OCI-LY1 (cell line): ENCODE data around the gene COL23A1.

Source experiments
- H2AFZ ChIP-seq: fragments of 200-600 bp; sonication (generic), shearing (Covaris generic); 2 replicates; pipeline ENCODE4 v1.6.0; 2014; ENCODE audit warnings: antibody characterized with exemption, mild to moderate bottlenecking, low read length
- H3F3A ChIP-seq: fragments of 200-600 bp; sonication (generic), shearing (Covaris generic); 2 replicates; pipeline ENCODE4 v1.6.0; 2014; ENCODE audit warnings: mild to moderate bottlenecking, antibody characterized with exemption, low read length, moderate library complexity; ENCODE audit not compliant: insufficient read depth
- H3K27ac ChIP-seq: fragments of 200-600 bp; sonication (generic); 2 replicates; pipeline ENCODE4 v1.5.1; 2014; ENCODE audit warnings: low read length, mixed run types, mild to moderate bottlenecking, low read depth; ENCODE audit not compliant: poor library complexity, severe bottlenecking
- H3K27me3 ChIP-seq: fragments of 200-600 bp; sonication (generic); 2 replicates; pipeline ENCODE4 v1.6.0; 2014; ENCODE audit warnings: antibody characterized with exemption, mild to moderate bottlenecking, low read length, moderate library complexity; ENCODE audit not compliant: insufficient read depth
- H3K36me3 ChIP-seq: fragments of 200-600 bp; sonication (generic); 2 replicates; pipeline ENCODE4 v1.6.1; 2014; ENCODE audit warnings: mild to moderate bottlenecking, antibody characterized with exemption, low read length, moderate library complexity, mixed read lengths; ENCODE audit not compliant: insufficient read depth
- H3K4me1 ChIP-seq: fragments of 200-600 bp; sonication (generic); 2 replicates; pipeline ENCODE4 v1.5.1; 2014; ENCODE audit warnings: mild to moderate bottlenecking, low read length, moderate library complexity; ENCODE audit not compliant: insufficient read depth, severe bottlenecking
- H3K4me2 ChIP-seq: fragments of 200-600 bp; sonication (generic), shearing (Covaris generic); 2 replicates; pipeline ENCODE4 v1.6.1; 2014; ENCODE audit warnings: low read length
- H3K4me3 ChIP-seq: fragments of 200-600 bp; sonication (generic); 2 replicates; pipeline ENCODE4 v1.5.1; 2014; ENCODE audit warnings: low read length, low read depth, mild to moderate bottlenecking, mixed read lengths; ENCODE audit not compliant: poor library complexity, severe bottlenecking
- H3K79me2 ChIP-seq: fragments of 200-600 bp; shearing (Covaris generic); 2 replicates; pipeline ENCODE4 v1.6.1; 2016; ENCODE audit warnings: mixed run types, low read length, mixed read lengths; ENCODE audit not compliant: insufficient read depth
- H3K9ac ChIP-seq: fragments of 200-600 bp; sonication (generic), shearing (Covaris generic); 2 replicates; pipeline ENCODE4 v1.6.1; 2014; ENCODE audit warnings: mild to moderate bottlenecking, low read length, mixed read lengths
- H3K9me2 ChIP-seq: fragments of 200-600 bp; sonication (generic), shearing (Covaris generic); 2 replicates; pipeline ENCODE4 v1.6.1; 2014; ENCODE audit warnings: low read depth, mild to moderate bottlenecking, low read length, mixed read lengths
- H3K9me3 ChIP-seq: fragments of 200-600 bp; shearing (Covaris generic); 2 replicates; pipeline ENCODE4 v1.6.1; 2014; ENCODE audit warnings: low read length, mixed read lengths
- H4K20me1 ChIP-seq: fragments of 200-600 bp; sonication (generic), shearing (Covaris generic); 2 replicates; pipeline ENCODE4 v1.6.0; 2016; ENCODE audit warnings: mild to moderate bottlenecking, low read length; ENCODE audit not compliant: insufficient read depth
- EZH2 ChIP-seq: fragments of 200-600 bp; sonication (generic), shearing (Covaris generic); IDR thresholded peaks from 2 replicates; pipeline ENCODE4 v1.8.0; 2017; ENCODE audit warnings: borderline replicate concordance, mixed run types, mild to moderate bottlenecking, antibody characterized with exemption, low read length, moderate library complexity, mixed read lengths
- TF ChIP-seq, protein P1 (sequence below): fragments of 200-600 bp; sonication (generic), shearing (Covaris generic); IDR thresholded peaks from 2 replicates; pipeline ENCODE4 v1.5.1; 2017; ENCODE audit warnings: mild to moderate bottlenecking, antibody characterized with exemption, low read length, moderate library complexity, mixed read lengths

Gene COL23A1

DNA sequence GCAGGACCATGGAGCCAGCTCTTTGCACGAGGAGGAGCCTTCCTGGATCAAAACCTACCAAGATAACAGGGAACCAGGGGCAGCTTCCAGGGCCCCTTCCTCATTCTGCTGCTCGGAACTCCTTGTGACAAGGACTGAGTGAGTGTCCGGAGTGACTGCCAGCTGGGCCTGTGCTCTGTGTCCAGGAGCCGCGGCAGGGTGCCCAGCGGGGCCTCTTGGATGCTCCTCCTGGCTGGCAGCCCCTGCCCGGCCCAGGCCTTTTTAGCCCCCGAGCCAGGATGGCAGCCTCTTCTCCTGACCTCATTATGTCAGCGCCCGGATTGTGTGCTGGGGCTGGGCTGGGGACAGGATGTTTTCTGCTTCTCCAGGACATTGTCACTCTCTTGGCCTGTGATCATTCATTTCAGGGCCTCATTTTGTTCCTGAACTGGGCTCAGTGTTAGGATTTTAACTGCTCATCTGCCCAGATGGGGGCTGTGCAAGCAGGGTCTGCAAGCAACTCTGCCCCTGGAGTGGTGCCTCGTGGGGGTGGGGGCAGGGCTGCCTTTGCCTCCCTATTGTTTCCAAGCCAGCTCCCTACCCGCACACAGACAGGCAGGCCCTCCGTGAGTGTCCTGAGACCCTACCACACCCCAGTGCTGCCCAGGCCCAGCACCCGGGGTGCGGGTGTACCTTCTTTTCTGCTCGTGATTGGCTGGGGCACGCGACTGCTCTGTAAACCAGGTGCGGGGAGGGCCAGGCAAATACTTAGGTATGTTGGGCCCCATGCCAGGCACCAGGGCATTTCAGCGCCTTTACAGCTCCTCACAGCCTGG lies 161.6 kb downstream of the COL23A1 start:
- Histone ChIP-seq H3K9me3 (no peaks in the 10 kb centered on the region), H4K20me1 (no peaks in the 10 kb centered on the region), H3K4me3 (no peak overlapping the region), H3K79me2 (no peaks in the 10 kb centered on the region), H2AFZ (no peak overlapping the region), H3F3A (no peaks in the 10 kb centered on the region), H3K4me1 (no peaks in the 10 kb centered on the region), H3K4me2 (no peak overlapping the region), H3K9me2 (no peaks in the 10 kb centered on the region), H3K36me3 (no peaks in the 10 kb centered on the region), H3K27me3 (no peaks in the 10 kb centered on the region), H3K9ac (no peak overlapping the region), H3K27ac (no peak overlapping the region)
- TF ChIP-seq, protein P1, sequence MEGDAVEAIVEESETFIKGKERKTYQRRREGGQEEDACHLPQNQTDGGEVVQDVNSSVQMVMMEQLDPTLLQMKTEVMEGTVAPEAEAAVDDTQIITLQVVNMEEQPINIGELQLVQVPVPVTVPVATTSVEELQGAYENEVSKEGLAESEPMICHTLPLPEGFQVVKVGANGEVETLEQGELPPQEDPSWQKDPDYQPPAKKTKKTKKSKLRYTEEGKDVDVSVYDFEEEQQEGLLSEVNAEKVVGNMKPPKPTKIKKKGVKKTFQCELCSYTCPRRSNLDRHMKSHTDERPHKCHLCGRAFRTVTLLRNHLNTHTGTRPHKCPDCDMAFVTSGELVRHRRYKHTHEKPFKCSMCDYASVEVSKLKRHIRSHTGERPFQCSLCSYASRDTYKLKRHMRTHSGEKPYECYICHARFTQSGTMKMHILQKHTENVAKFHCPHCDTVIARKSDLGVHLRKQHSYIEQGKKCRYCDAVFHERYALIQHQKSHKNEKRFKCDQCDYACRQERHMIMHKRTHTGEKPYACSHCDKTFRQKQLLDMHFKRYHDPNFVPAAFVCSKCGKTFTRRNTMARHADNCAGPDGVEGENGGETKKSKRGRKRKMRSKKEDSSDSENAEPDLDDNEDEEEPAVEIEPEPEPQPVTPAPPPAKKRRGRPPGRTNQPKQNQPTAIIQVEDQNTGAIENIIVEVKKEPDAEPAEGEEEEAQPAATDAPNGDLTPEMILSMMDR: no peak
- TF ChIP-seq EZH2: no peak

DNA sequence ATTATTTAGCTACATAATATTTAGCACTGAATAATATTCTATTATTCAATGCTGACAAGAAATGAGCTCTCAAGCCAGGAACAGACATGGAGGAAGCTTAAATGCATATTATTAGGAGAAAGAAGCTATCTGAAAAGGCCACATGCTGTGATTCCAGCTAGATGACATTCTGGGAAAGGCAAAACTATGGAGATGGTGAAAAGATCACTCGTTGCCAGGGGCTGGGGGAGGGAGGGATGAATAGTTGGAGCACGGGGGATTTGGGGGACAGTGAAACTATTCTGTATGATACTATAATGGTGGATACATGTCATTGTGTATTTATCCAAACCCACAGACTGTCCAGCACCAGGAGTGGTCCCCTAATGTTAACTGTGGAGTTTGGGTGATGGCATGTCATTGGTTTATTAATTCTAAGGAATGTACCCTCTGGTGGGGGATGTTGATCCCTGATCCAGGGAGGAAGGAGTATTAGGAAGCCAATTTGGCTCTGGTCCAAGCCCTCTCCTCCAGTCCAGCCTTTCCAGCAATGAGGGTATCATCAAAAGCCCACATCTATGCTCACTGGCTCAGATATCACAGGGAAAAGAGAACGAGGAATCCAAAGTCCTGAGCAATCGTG lies 162.5 kb downstream of the COL23A1 start:
- Histone ChIP-seq H3K27me3 (no peaks in the 10 kb centered on the region), H3K79me2 (no peaks in the 10 kb centered on the region), H3F3A (no peaks in the 10 kb centered on the region), H3K36me3 (no peaks in the 10 kb centered on the region), H3K4me1 (no peaks in the 10 kb centered on the region), H3K9ac (no peak overlapping the region), H3K4me3 (no peak overlapping the region), H4K20me1 (no peaks in the 10 kb centered on the region), H3K9me3 (no peaks in the 10 kb centered on the region), H3K9me2 (no peaks in the 10 kb centered on the region), H2AFZ (no peak overlapping the region), H3K4me2 (no peak overlapping the region), H3K27ac (no peak overlapping the region)
- TF ChIP-seq, protein P1: no peak
- TF ChIP-seq EZH2: no peak

DNA sequence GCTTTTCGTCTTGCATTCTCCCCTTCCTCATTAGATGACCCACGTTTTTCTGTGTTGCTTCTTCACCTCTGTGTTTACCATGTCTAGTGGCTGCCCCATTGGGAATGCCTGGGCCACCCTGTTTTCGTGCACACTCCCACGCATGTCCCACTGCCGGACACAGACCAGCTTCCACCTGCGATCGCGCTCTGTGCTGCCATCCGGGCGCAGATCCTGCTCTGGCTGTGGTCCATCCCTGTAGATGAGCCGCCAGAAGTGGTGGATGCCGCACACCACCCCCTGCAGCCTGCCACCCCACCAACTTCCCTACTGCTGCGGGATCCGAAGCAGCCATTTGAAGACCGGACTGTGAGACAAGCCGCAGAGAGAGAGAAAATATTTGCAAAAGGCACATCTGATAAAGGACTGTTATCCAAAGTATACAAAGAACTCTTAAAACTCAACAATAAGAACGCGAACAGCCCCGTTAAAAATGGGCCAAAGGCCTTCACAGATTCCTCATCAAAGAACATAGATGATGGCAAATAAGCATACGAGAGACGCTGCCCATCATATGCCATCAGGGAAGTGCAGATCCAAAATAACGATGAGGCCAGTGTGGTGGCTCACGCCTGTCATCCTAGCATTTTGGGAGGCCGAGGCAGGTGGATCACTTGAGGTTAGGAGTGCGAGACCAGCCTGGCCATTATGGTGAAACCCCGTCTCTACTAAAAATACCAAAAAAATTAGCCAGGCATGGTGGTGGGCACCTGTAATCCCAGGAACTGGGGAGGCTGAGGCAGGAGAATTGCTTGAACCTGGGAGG lies 163.7 kb downstream of the COL23A1 start:
- Histone ChIP-seq H3K9ac (no peak overlapping the region), H4K20me1 (no peaks in the 10 kb centered on the region), H3K36me3 (no peaks in the 10 kb centered on the region), H3K79me2 (no peaks in the 10 kb centered on the region), H3K9me3 (no peaks in the 10 kb centered on the region), H3K4me1 (no peaks in the 10 kb centered on the region), H3K27ac (no peak overlapping the region), H3K9me2 (no peaks in the 10 kb centered on the region), H3K27me3 (no peaks in the 10 kb centered on the region), H3K4me2 (no peak overlapping the region), H3F3A (no peaks in the 10 kb centered on the region), H2AFZ (no peak overlapping the region), H3K4me3 (no peak overlapping the region)
- TF ChIP-seq EZH2: no peak
- TF ChIP-seq, protein P1: no peak
